Vagina (tissue), 2 donors: ENCODE measurements around the gene SZT2. TPM values are rescaled to one million over a fixed set of nuclear protein-coding genes. Genes with fewer than 3 reads are reported as not detected.
A peak's percentile ranks its signal among the peaks of the same experiment; 100 is the strongest.

Experiments used
- DNase-seq, 2 donors: peaks; one replicate each; pipeline ENCODE4 v3.0.0-alpha.2; 2017; ENCODE audit errors: extremely low spot score in 2 of 2
- H3K27ac ChIP-seq: fragments of 200-600 bp; sonication (generic); one replicate; pipeline ENCODE4 v1.5.1; 2019
- H3K27me3 ChIP-seq: fragments of 200-600 bp; sonication (generic); one replicate; pipeline ENCODE4 v1.5.1; 2019
- H3K36me3 ChIP-seq, 2 donors: fragments of 200-600 bp; sonication (generic); one replicate each; pipeline ENCODE4 v1.5.1; 2017 to 2019
- H3K4me1 ChIP-seq: fragments of 200-600 bp; sonication (generic); one replicate; pipeline ENCODE4 v1.5.1; 2019
- H3K4me3 ChIP-seq, 2 donors: fragments of 200-600 bp; sonication (generic); 1 replicate in 1 of 2; 2 replicates in 1 of 2; pipeline ENCODE4 v1.5.1; 2016 to 2019
- H3K9me3 ChIP-seq: fragments of 200-600 bp; sonication (generic); one replicate; pipeline ENCODE4 v1.5.1; 2019
- POLR2A ChIP-seq, 2 donors: fragments of 450-650 bp; IDR thresholded peaks; one replicate each; pipeline ENCODE4 v1.6.1; 2017; ENCODE audit warnings: antibody characterized with exemption in 2 of 2, mild to moderate bottlenecking in 2 of 2, moderate library complexity in 2 of 2
- POLR2AphosphoS5 ChIP-seq, 2 donors: sonication (generic); formaldehyde crosslinking; IDR thresholded peaks; one replicate each; pipeline ENCODE4 v1.9.0; 2017; ENCODE audit warnings: antibody characterized with exemption in 2 of 2, mild to moderate bottlenecking in 2 of 2, low read depth in 1 of 2; ENCODE audit not compliant: insufficient read depth in 1 of 2
- intact Hi-C: fragments of 100-400 bp; cut with DNase I; formaldehyde crosslinking; loops from one replicate; pipeline ENCODE4 v1.15.1; 2023
- total RNA-seq: library from RNA; depleted of rRNA; stranded (reverse); fragments of >200 nt; gene quantifications from one replicate; pipeline ENCODE4 v1.2.3, GENCODE V29; 2016
- TF ChIP-seq, protein P1 (sequence below), 3 experiments: fragments of 450-650 bp in 2 of 3; fragments of 200-600 bp in 1 of 3; sonication (generic) in 1 of 3; IDR thresholded peaks; one replicate each; pipeline ENCODE4 v1.5.1; 2017 to 2019; ENCODE audit warnings: antibody characterized with exemption in 3 of 3, mild to moderate bottlenecking in 2 of 3, moderate library complexity in 2 of 3

The SZT2 gene
- total RNA-seq, 1 donor from 2014 or later, result 42.5 TPM

DNA sequence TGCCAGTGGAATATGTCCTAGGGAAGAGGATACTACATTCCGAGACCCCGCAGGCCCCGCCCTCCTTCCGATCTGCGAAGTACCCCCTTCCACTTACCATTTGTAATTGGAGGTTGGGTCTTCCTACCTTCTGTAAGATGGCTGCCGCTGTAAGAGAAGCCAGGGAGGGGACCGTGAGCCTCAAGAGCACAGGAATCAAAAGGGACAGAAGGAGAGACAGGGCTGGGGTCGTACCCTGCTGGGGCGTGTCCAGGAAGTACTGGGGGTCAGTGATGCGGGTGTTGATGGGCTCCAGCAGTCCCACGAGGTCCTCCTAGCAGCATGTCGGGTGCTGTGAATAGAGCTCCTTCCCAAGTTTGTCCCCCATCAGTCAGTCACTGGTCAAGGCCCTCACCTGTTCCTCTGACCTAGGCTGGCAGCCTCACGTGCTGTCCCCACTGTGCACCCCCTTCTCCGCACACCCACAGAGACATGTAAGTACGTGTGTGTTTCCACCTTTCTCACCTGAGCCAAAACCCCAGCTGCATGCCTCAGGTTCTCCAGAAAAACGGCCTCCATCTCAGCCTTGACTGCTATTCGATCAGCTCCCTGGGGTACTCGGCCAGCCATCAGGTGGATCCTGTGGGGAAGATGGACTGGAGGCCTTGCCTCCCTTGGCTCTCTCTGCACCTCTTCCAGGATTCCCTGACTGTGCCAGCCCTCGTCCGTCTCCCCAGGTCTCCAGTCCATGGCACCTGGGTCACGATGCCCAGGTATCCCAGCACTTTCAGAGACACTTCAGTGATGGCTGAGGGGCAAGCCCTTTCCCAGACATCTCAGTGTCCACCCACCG is 62.2 kb downstream of the SZT2 start:
- Histone ChIP-seq H3K9me3 (no peaks in the 10 kb centered on the region), H3K27ac (peak overlapping the region; percentile 95), H3K4me1 (peaks cover 24% of the 10 kb centered on the region), H3K27me3 (no peaks in the 10 kb centered on the region), H3K36me3 (peaks cover 0 to 45% of the 10 kb centered on the region in 2 donors), H3K4me3 (no peak overlapping the region)
- intact Hi-C loops, result loop anchor here (10.0 kb wide), 1 partner anchor 87 kb away; the partner anchor contains the start of gene ELOVL1
- TF ChIP-seq POLR2AphosphoS5 (IDR thresholded peaks at IDR 0.05; ENCODE audit: insufficient read depth in 1 of 2, low read depth in 1 of 2) (no peak), POLR2A (IDR thresholded peaks at IDR 0.05) (no peak)
- TF ChIP-seq, protein P1, sequence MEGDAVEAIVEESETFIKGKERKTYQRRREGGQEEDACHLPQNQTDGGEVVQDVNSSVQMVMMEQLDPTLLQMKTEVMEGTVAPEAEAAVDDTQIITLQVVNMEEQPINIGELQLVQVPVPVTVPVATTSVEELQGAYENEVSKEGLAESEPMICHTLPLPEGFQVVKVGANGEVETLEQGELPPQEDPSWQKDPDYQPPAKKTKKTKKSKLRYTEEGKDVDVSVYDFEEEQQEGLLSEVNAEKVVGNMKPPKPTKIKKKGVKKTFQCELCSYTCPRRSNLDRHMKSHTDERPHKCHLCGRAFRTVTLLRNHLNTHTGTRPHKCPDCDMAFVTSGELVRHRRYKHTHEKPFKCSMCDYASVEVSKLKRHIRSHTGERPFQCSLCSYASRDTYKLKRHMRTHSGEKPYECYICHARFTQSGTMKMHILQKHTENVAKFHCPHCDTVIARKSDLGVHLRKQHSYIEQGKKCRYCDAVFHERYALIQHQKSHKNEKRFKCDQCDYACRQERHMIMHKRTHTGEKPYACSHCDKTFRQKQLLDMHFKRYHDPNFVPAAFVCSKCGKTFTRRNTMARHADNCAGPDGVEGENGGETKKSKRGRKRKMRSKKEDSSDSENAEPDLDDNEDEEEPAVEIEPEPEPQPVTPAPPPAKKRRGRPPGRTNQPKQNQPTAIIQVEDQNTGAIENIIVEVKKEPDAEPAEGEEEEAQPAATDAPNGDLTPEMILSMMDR (IDR thresholded peaks at IDR 0.05), result no peak
- peak; percentile 70 to 87 for DNase-seq

DNA sequence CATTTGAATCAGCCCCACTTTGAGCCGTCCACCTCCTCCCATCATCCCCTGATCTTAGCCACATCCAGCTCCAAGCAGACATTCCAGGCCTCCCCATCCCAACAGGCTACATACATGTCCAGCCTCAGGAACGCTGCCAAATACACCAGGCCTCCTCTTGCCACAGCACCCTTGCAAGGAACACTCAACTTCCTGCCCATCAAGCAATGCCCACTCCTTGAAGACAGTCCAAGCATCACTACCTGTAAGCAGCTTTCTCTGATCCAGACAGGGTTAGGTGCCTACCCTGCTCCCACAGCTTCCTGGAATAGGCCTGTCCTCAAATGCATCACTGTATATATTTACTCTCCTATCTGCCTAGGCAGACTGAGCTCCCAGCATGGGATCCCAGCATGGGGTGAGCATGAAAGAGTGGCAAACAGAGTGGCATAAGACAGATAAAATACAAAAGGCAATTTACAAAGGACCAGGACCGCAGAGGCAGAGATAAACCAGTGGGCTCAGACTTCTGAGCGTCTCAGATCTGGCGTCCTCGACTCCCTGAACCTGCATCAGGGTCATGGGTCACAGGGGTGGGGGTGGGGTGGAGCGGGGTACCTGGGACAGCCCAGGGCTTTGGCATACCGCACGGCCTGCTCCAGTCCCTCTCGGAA is 63.2 kb downstream of the SZT2 start:
- intact Hi-C loops, result loop anchor here (10.0 kb wide), 1 partner anchor 88 kb away; the partner anchor contains the start of gene ELOVL1
- peak; percentile 81 to 89 for DNase-seq
- TF ChIP-seq POLR2A (IDR thresholded peaks at IDR 0.05), result no peak
- TF ChIP-seq, protein P1 (IDR thresholded peaks at IDR 0.05), result no peak
- TF ChIP-seq POLR2AphosphoS5 (IDR thresholded peaks at IDR 0.05; ENCODE audit: insufficient read depth in 1 of 2, low read depth in 1 of 2), result no peak
- Histone ChIP-seq H3K27me3 (no peaks in the 10 kb centered on the region), H3K27ac (peak overlapping the region; percentile 95), H3K4me3 (peak overlapping the region; percentile 56 to 70), H3K9me3 (no peaks in the 10 kb centered on the region), H3K4me1 (peaks cover 24% of the 10 kb centered on the region), H3K36me3 (peaks cover 0 to 35% of the 10 kb centered on the region in 2 donors)

DNA sequence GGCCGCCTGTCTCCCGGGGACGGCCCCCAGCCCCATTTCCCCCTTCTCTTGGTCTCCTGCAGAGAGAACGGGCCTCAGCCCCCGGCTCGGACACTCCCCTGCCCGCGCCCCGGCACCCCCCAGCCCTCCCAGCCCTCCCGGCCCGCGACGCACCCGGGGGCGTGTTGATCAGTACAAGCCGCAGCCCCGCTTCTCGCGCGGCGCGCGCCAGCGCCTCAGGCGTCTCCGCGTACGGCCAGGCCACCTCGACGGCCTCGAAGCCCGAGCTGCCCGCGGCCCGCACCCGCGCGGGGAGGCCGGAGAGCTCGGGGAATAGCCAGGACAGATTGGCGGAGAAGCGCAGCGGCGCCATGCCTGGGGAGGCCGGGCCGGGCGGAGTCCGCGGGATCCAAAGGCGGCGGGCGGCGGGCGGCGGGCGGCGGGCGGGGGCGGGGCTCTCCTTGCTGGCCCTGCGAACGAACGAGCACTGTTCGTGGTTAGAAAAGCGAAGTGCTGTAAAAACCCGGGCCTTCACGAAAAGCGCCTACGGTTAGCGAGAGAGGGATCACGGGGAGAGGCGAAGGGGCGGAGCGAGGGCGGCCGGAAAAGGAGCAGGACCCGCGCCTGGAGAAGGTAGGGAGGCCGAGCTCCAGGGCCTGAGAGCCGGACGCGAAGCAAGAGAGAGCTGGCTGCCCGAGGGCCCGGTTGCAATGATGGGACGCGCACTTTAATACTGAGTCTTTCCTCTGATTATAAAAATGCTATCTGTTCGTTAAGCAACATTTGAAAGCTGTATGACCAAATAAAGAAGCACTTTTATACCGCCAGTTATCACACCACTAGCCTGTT is 64.0 kb downstream of the SZT2 start, which contains the start of gene HYI:
Gene HYI, minus strand, starts transcription at position 490 of the 828 bp plus-strand sequence. Its CDS starts 138 bp downstream, at position 352.
- intact Hi-C loops, result loop anchor here (10.0 kb wide), 1 partner anchor 89 kb away; the partner anchor contains the start of gene ELOVL1
- peak within 1 kb of the TSS; percentile 56 to 70 for H3K4me3 ChIP-seq
- H3K4me1 ChIP-seq, result peaks cover 24% of the 10 kb centered on the region
- H3K27ac ChIP-seq, result peak within 1 kb of the TSS; percentile 95
- TF ChIP-seq POLR2AphosphoS5 (IDR thresholded peaks at IDR 0.05; ENCODE audit: insufficient read depth in 1 of 2, low read depth in 1 of 2) (peak; percentile 19 to 61), POLR2A (IDR thresholded peaks at IDR 0.05) (peak in 1 of 2 donors; percentile 23)
- TF ChIP-seq, protein P1 (IDR thresholded peaks at IDR 0.05), result no peak
- DNase-seq, result peak in 1 of 2 donors; percentile 89
- H3K27me3 ChIP-seq, result no peaks in the 10 kb centered on the region
- peaks cover 0 to 27% of the 10 kb centered on the region in 2 donors for H3K36me3 ChIP-seq
- H3K9me3 ChIP-seq, result no peaks in the 10 kb centered on the region

DNA sequence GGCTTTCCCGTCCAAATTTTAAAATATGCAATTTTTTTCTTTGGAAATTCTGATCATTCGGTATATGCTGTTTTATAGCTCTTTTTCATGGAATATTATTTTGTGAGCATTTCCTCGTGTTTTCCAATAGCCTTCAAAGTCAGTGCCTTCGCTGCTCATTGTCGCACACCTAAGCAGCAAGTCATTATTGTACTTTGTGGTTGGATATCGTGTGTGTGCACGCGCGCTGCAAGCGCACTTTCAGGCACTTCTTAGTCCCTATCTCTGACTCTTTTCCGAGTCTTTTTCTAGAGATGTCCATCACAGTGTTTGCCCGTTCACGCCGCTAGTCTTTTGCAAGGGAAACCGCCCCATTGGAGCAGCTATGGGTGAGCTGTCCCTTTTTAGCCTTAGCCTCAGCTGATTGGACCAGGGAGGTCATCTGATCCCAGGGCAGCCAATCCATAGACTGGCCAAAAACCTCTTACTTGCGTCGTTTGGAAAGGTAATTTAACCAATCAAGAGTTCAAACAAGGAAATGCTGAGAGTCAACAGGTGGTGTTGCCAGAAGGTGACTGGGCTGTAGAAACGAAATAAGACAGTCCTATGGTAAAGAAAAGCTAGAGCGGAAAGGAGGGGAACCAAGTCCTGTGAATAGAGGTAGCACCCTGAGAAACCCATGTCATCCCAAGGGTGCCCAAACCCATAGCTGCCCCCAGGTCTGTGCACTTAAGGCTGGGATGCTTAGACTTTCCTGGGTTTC is 64.7 kb downstream of the SZT2 start:
- Histone ChIP-seq H3K36me3 (peaks cover 0 to 19% of the 10 kb centered on the region in 2 donors), H3K27ac (peak overlapping the region; percentile 95), H3K27me3 (no peaks in the 10 kb centered on the region), H3K4me1 (peaks cover 24% of the 10 kb centered on the region), H3K9me3 (no peaks in the 10 kb centered on the region), H3K4me3 (peak overlapping the region; percentile 56 to 70)
- TF ChIP-seq POLR2AphosphoS5 (IDR thresholded peaks at IDR 0.05; ENCODE audit: insufficient read depth in 1 of 2, low read depth in 1 of 2), result peak in 1 of 2 donors; percentile 32
- TF ChIP-seq, protein P1 (IDR thresholded peaks at IDR 0.05), result peak in 1 of 3 experiments; percentile 10
- TF ChIP-seq POLR2A (IDR thresholded peaks at IDR 0.05), result no peak
- DNase-seq, result peak; percentile 88 to 94
- intact Hi-C loops, result loop anchor here (10.0 kb wide), 1 partner anchor 90 kb away; the partner anchor contains the start of gene ELOVL1
